Activated T-cell treated with anti-CD3 and anti-CD28 coated beads for 48 hours (primary cell): Measurements from ENCODE around the gene OR52A1.
"Not testable (repeated sequence)": the region's sequence is repeated elsewhere in the genome, so short reads cannot be mapped to it uniquely, and the experiment has no call there.

ENCODE experiments used
- DNase-seq: peaks from one replicate; pipeline ENCODE4 v3.0.0-alpha.2; 2020; ENCODE audit warnings: low read depth

OR52A1 gene

GRCh38 chr11:5154657-5155056 lies at the start of gene OR52A1:
TSS of gene OR52A1 (minus strand) at chr11:5154757. CDS start at chr11:5152369, 2,388 bp downstream.
- DNase-seq = no peak

DNA sequence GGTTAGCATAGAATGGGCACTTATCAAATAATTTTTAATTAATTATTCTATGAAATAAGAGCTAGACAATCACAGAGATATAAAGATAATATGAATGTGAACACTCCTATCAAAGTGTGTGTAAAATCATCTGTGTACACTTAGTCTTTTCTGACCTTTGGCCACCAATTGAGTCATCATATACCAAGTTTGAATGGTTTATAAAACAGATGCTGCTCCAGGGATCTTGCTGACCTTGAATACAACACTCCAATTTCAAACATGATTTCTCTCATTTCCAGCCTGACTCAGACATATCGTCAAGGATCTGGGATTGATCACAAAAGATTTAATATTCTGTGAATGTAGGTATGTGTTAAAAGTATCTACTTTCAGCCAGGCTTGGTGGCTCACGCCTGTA lies 48.8 kb upstream of the OR52A1 start:
- DNase-seq = no peak

DNA sequence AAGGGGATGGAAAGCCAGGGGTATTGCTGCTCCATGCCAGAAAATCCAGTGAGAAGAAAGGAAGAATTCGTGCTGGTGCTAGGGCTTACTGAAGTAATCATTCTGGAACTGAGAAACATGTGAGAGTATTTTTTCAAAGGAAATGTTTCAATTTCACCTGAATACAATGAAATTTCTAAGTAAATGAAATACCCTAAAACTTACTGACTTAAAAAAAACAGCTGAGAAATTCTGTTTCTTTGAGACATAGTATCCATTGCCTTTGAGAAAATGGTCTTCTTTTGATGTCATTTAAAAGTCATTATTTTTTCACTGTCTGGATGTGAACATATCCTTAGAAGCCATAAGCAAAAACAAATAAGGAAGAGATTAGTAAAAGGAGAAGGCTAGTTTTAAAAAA lies 46.0 kb upstream of the OR52A1 start, which contains the start of gene OR51V1:
OR51V1 (minus strand) TSS at position 101 of the 400 bp plus-strand sequence; CDS start at position 101, 0 bp downstream.
- DNase-seq = no peak

DNA sequence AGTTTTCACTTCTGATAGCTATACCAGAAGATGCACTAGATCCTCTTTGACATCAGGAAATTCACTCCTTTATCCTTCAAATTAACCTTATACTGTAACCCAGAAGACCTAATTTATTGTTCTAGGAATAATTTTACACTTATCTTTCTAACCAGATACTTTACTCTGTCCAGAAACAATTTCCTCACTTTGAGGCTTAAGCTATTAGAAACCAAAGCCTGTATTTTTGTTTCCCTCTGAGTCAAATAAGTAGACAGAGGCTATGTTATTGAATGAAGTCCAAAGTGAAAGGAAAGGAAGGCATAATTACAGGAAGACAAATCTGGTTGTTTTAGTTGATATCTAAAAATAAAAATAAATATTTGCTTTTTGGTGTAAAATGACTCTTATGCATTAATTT lies 43.7 kb upstream of the OR52A1 start:
- no peak for DNase-seq

DNA sequence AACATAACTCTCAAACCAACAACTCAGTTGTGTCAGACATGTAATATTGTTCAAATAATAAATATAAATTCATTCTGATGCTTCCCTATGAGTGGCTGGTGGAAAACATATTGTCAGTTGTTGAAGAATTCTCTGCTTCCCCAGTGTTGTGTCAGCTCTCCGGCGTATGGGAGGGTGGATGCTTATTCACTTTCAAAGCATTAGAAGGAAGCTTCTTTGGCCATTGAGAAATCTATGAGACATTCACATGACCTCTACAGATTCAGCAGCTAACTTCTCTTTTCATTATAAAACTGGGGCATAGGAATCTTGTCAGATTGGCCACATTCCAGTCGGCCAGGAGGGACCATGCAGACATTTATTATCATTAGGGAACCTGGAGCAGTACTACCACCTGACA lies 43.0 kb upstream of the OR52A1 start:
- DNase-seq = no peak

- DNase-seq = no peak
Measured at GRCh38 chr11:5196731-5197130, 42.2 kb upstream of the OR52A1 start.

GRCh38 chr11:5196067-5196466 lies 41.5 kb upstream of the OR52A1 start:
- DNase-seq = no peak

DNA sequence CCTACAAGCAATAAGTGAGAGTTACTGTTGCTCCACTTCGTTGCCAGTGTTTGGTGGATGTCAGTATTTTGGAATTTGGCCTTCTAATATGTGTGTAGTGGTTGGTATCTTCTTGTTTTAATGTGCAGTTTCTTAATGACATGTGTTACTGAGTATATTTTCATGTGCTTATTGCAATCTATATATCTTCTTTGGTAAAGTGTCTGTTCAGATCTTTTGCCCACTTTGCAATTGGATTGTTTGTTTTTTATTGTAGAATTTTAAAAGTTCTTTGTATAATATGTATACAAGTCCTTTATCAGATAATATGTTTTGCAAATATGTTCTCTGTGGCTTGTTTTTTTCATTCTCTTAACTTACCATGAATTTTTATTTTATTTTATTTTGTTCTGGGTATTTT lies 38.2 kb upstream of the OR52A1 start:
- DNase-seq = no peak

- no peak for DNase-seq
Measured at GRCh38 chr11:5188201-5188600, 33.6 kb upstream of the OR52A1 start.

- no peak for DNase-seq
Measured at GRCh38 chr11:5178046-5178837, 23.7 kb upstream of the OR52A1 start.

- no peak for DNase-seq
Measured at GRCh38 chr11:5174934-5175333, 20.4 kb upstream of the OR52A1 start.

DNA sequence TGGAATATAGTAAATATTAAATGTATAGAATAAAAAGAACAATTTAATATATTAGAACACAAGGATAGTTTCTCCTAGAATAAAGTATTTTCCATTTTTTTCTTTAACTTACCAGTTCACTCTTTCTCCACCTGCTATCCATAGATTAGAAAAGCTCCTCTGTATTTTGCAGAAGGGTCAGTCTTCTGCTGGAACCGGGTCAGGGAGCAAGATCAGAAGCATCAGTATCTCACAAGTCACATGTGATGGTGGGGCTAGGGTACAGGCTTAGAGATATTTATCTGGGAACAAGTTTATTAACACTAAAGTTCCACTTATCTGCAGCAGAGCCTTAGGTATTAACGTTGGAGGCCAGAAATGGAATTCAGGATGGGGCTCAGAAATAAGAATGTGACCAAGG lies 17.3 kb upstream of the OR52A1 start:
- no peak for DNase-seq

DNA sequence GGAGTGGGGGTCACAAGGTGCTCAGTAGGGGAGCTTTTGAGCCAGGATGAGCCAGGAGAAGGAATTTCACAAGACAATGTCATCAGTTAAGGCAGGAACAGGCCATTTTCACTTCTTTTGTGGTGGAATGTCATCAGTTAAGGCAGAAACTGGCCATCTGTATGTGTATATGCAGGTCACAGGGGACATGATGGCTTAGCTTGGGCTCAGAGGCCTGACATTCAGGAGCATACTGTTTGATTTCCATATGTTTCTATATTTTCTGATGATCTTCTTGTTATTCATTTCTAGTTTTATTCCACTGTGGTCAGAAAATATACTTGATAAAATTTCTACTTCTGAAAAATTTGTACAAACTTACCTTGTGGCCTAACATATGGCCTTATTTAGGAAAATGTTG lies 11.3 kb upstream of the OR52A1 start:
- not testable (repeated sequence) for DNase-seq

DNA sequence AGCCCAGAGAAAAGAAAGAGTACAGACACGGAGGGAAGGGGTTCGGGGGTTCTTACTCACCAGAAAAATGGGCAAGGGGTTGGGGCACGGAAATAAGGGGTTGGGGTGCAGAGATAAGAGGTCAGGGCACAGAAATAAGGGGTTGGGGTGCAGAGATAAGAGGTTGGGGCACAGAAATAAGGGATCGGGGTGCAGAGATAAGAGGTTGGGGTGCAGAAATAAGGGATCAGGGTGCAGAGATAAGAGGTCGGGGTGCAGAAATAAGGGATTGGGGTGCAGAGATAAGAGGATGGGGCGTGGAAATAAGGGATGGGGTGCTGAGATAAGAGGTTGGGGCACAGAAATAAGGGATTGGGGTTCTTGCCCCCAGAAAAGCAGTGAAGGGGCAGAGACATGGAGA lies 10.2 kb upstream of the OR52A1 start:
- not testable (repeated sequence) for DNase-seq

- DNase-seq = not testable (repeated sequence)
Measured at GRCh38 chr11:5161045-5161444, 6.5 kb upstream of the OR52A1 start.

- DNase-seq = not testable (repeated sequence)
Measured at GRCh38 chr11:5160217-5160616, 5.7 kb upstream of the OR52A1 start.

GRCh38 chr11:5159806-5160205 lies 5.2 kb upstream of the OR52A1 start:
- no peak for DNase-seq

GRCh38 chr11:5153574-5154431 lies 754 bp downstream of the OR52A1 start:
- DNase-seq = no peak

GRCh38 chr11:5151713-5152153 lies 2.8 kb downstream of the OR52A1 start:
- DNase-seq = no peak

- DNase-seq = not testable (repeated sequence)
Measured at GRCh38 chr11:5144206-5144605, 10.4 kb downstream of the OR52A1 start.

- no peak for DNase-seq
Measured at GRCh38 chr11:5137996-5138395, 16.6 kb downstream of the OR52A1 start, which contains the start of gene OR52A5. TSS of gene OR52A5 (minus strand) at chr11:5138356. CDS start at chr11:5132642, 5,714 bp downstream.

DNA sequence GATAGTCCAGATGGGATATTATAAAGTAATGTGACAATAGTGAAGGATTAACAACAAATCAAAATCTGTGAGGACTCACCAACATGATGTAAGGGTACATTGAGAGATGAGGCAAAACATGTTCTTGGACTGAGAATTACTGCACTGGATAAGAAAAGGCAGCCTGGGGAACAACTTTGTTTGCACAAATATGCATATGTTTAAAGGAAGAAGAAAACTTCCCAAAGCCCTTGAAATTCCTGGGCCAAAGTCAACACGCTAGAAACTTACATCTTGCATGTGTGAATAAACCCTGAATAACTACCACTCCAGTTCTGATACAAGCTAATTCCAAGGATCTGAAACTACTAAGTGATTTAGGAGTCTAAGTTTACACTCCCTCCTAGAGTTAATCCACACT lies 17.5 kb downstream of the OR52A1 start:
- no peak for DNase-seq

- DNase-seq = no peak
Measured at GRCh38 chr11:5136261-5136660, 18.3 kb downstream of the OR52A1 start.
